Fibroblast of lung (primary cell): ENCODE measurements around the gene CDCA7. TPM values are rescaled to one million over a fixed set of nuclear protein-coding genes. Genes with fewer than 3 reads are reported as not detected.

Experiments
- DNase-seq, 2 donors: peaks; one replicate each; pipeline versions ENCODE4 v3.0.0 to v3.0.0-alpha.2; 2010; ENCODE audit warnings: low read depth in 2 of 2
- H2AFZ ChIP-seq: 2 replicates; pipeline ENCODE4 v1.5.1; 2012; ENCODE audit warnings: low read length, control low read depth, inconsistent platforms
- H3K27ac ChIP-seq: 2 replicates; pipeline ENCODE4 v1.5.1; 2011; ENCODE audit warnings: low read length, control low read depth; ENCODE audit not compliant: insufficient read depth
- H3K27me3 ChIP-seq: 2 replicates; pipeline ENCODE4 v1.5.1; 2011; ENCODE audit warnings: mild to moderate bottlenecking, low read length; ENCODE audit not compliant: control insufficient read depth, insufficient read depth
- H3K36me3 ChIP-seq: 2 replicates; pipeline ENCODE4 v1.5.1; 2011; ENCODE audit warnings: low read length; ENCODE audit not compliant: control insufficient read depth, insufficient read depth
- H3K4me1 ChIP-seq: 2 replicates; pipeline ENCODE4 v1.5.1; 2011; ENCODE audit warnings: low read length; ENCODE audit not compliant: control insufficient read depth, insufficient read depth; ENCODE audit errors: extremely low read depth
- H3K4me2 ChIP-seq: 2 replicates; pipeline ENCODE4 v1.5.1; 2011; ENCODE audit warnings: low read length, control low read depth; ENCODE audit not compliant: insufficient read depth; ENCODE audit errors: extremely low read depth
- H3K4me3 ChIP-seq, 4 experiments: fragments of 200-600 bp in 1 of 4; sonication (generic) in 1 of 4; replicated peaks in 1 of 4; 2 replicates each; pipeline ENCODE4 v1.5.1; 2011 to 2016; ENCODE audit warnings: low read length in 4 of 4, low read depth in 3 of 4, mild to moderate bottlenecking in 3 of 4, control low read depth in 2 of 4, inconsistent platforms in 1 of 4, mixed read lengths in 1 of 4; ENCODE audit not compliant: insufficient read depth in 1 of 4; ENCODE audit errors: control extremely low read depth in 1 of 4
- H3K79me2 ChIP-seq: 2 replicates; pipeline ENCODE4 v1.5.1; 2012; ENCODE audit warnings: mild to moderate bottlenecking, low read length, inconsistent platforms; ENCODE audit not compliant: control insufficient read depth, insufficient read depth
- H3K9ac ChIP-seq: 2 replicates; pipeline ENCODE4 v1.5.1; 2011; ENCODE audit warnings: mild to moderate bottlenecking, low read length, control low read depth; ENCODE audit not compliant: insufficient read depth
- H3K9me3 ChIP-seq: 2 replicates; pipeline ENCODE4 v1.5.1; 2012; ENCODE audit warnings: low read depth, low read length; ENCODE audit not compliant: control insufficient read depth, insufficient read depth
- H4K20me1 ChIP-seq: 2 replicates; pipeline ENCODE4 v1.5.1; 2011; ENCODE audit warnings: low read length; ENCODE audit not compliant: control insufficient read depth, insufficient read depth; ENCODE audit errors: extremely low read depth
- CTCF ChIP-seq, 2 donors: IDR thresholded peaks in 1 of 2; conservative IDR thresholded peaks in 1 of 2; 1 replicate in 1 of 2; 2 replicates in 1 of 2; pipeline ENCODE4 v1.5.1; 2011 to 2012; ENCODE audit warnings: low read length in 2 of 2, control low read depth in 1 of 2, inconsistent platforms in 1 of 2, low read depth in 1 of 2, mild to moderate bottlenecking in 1 of 2
- EZH2 ChIP-seq: IDR thresholded peaks from 2 replicates; pipeline ENCODE4 v1.5.1; 2012; ENCODE audit warnings: low read length, control low read depth, mild to moderate bottlenecking; ENCODE audit errors: missing control alignments
- polyA plus RNA-seq, 2 donors: library from polyadenylated mRNA; depleted of rRNA in 1 of 2; stranded (reverse) in 1 of 2; unstranded in 1 of 2; fragments of >200 nt; gene quantifications; 2 replicates each; pipeline ENCODE4 v1.2.1, GENCODE V29; 2011 to 2012; ENCODE audit warnings: missing spikeins in 1 of 2
- total RNA-seq: library from RNA; depleted of rRNA; stranded (reverse); fragments of >200 nt; gene quantifications from 2 replicates; pipeline ENCODE4 v1.2.1, GENCODE V29; 2014

Gene CDCA7
- total and polyA plus RNA-seq, 2 donors (not counting 1 experiment from before 2014, with no cell fraction given), result 1.3 to 10.3 TPM

GRCh38 chr2:173417341-173417740 lies 62.7 kb downstream of the CDCA7 start:
- TF ChIP-seq EZH2 (no peak), CTCF (conservative IDR thresholded peaks at IDR 0.05 in 1 of 2, IDR thresholded peaks at IDR 0.05 in 1 of 2; ENCODE audit: low read depth in 1 of 2, low read length in 2 of 2) (no peak)
- H3K4me2 ChIP-seq, result no peak overlapping the region
- H4K20me1 ChIP-seq, result no peaks in the 10 kb centered on the region
- peaks cover 7% of the 10 kb centered on the region for H3K27me3 ChIP-seq
- no peaks in the 10 kb centered on the region for H3K79me2 ChIP-seq
- no peaks in the 10 kb centered on the region for H3K36me3 ChIP-seq
- H3K4me3 ChIP-seq, result no peak overlapping the region
- H2AFZ ChIP-seq, result no peak overlapping the region
- H3K4me1 ChIP-seq, result no peaks in the 10 kb centered on the region
- no peaks in the 10 kb centered on the region for H3K9me3 ChIP-seq
- DNase-seq, result no peak
- no peak overlapping the region for H3K9ac ChIP-seq
- H3K27ac ChIP-seq, result no peak overlapping the region

- no peak overlapping the region for H3K9ac ChIP-seq
These were observed 63.1 kb downstream of the CDCA7 start for GRCh38 chr2:173417802-173418201.

More at GRCh38 chr2:173417802-173418201, 63.1 kb downstream of the CDCA7 start:
- Histone ChIP-seq H2AFZ (no peak overlapping the region), H3K27ac (no peak overlapping the region), H3K36me3 (no peaks in the 10 kb centered on the region), H3K27me3 (peaks cover 10% of the 10 kb centered on the region), H3K79me2 (no peaks in the 10 kb centered on the region), H3K4me1 (no peaks in the 10 kb centered on the region), H3K4me2 (no peak overlapping the region), H3K4me3 (no peak overlapping the region), H3K9me3 (no peaks in the 10 kb centered on the region), H4K20me1 (no peaks in the 10 kb centered on the region)
- TF ChIP-seq CTCF (conservative IDR thresholded peaks at IDR 0.05 in 1 of 2, IDR thresholded peaks at IDR 0.05 in 1 of 2; ENCODE audit: low read depth in 1 of 2, low read length in 2 of 2), result no peak
- no peak for TF ChIP-seq EZH2
- DNase-seq, result no peak
